ENCODE results near the gene ZNF333.

Gene ZNF333

DNA sequence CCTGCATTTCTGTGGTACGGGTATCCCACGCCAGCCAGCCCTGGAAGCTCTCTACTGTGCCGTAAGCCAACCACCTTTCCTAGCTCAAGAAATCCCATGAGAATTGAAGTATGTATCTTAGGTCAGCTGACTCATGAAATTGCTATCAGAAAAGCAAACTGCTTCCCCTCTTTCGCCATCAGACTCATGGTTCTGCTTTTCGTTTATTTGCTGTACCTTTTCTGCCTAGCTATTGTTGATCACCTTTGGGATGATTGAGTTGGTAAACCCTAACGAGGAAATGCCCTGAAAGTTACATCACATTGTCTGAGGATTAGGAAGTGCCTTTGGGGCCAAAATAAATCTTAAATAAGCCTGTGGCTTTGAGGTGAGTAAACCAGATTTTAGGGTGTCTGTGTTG lies 15.1 kb upstream of the ZNF333 start, which contains the start of gene ADGRE3:
TSS of gene ADGRE3 (minus strand) at position 81 of the 400 bp plus-strand sequence. CDS start at position 7, 74 bp downstream.
- 0% methylated on average over 3 of the region's 6 CpGs for WGBS (ENCODE audit: insufficient coverage)
- Histone ChIP-seq H3K4me3 (ENCODE audit: control insufficient read depth in 1 of 7, extremely low read depth in 1 of 7, insufficient read depth in 4 of 7, low read depth in 2 of 7, low read length in 6 of 7) (peak within 1 kb of the TSS in 2 of 7 experiments; percentile 42 to 57), H3K27ac (ENCODE audit: insufficient read depth in 1 of 2, low read depth in 1 of 2, low read length in 2 of 2, poor library complexity in 1 of 2, severe bottlenecking in 2 of 2) (no peak within 1 kb of the TSS), H3K36me3 (ENCODE audit: control insufficient read depth in 4 of 4, insufficient read depth in 4 of 4, low read length in 3 of 4) (no peaks in the 10 kb centered on the region), H3K4me1 (ENCODE audit: control extremely low read depth in 1 of 4, control insufficient read depth in 4 of 4, insufficient read depth in 4 of 4, low read length in 3 of 4) (peaks cover 0 to 17% (median 11%) of the 10 kb centered on the region in 4 experiments), H3K27me3 (replicated peaks in 2 of 5; ENCODE audit: control insufficient read depth in 4 of 5, insufficient read depth in 5 of 5, low read length in 4 of 5) (no peaks in the 10 kb centered on the region), H3K9me3 (ENCODE audit: control extremely low read depth in 1 of 5, control insufficient read depth in 4 of 5, insufficient read depth in 2 of 5, low read depth in 1 of 5, low read length in 4 of 5) (peaks cover 0 to 6% (median 5%) of the 10 kb centered on the region in 5 experiments)
- CTCF ChIA-PET = interaction anchor here (0.7 to 5.8 kb wide), 6 partner anchors 9 to 107 kb away, joined by 3 to 32 read pairs (median 4); no protein-coding TSS in a partner anchor
- POLR2A ChIA-PET = interaction anchor here (1.0 to 1.4 kb wide), 2 partner anchors 9 to 156 kb away, joined by 3 to 4 read pairs; partner anchors contain the start of gene DNAJB1
- peak in 2 of 3 donors; percentile 70 to 75 for DNase-seq

- Histone ChIP-seq H3K27ac (ENCODE audit: insufficient read depth in 1 of 2, low read depth in 1 of 2, low read length in 2 of 2, poor library complexity in 1 of 2, severe bottlenecking in 2 of 2) (no peak overlapping the region), H3K36me3 (ENCODE audit: control insufficient read depth in 4 of 4, insufficient read depth in 4 of 4, low read length in 3 of 4) (no peaks in the 10 kb centered on the region), H3K4me3 (ENCODE audit: control insufficient read depth in 1 of 7, extremely low read depth in 1 of 7, insufficient read depth in 4 of 7, low read depth in 2 of 7, low read length in 6 of 7) (no peak overlapping the region), H3K27me3 (replicated peaks in 2 of 5; ENCODE audit: control insufficient read depth in 4 of 5, insufficient read depth in 5 of 5, low read length in 4 of 5) (no peaks in the 10 kb centered on the region), H3K4me1 (ENCODE audit: control extremely low read depth in 1 of 4, control insufficient read depth in 4 of 4, insufficient read depth in 4 of 4, low read length in 3 of 4) (peaks cover 0 to 17% (median 11%) of the 10 kb centered on the region in 4 experiments), H3K9me3 (ENCODE audit: control extremely low read depth in 1 of 5, control insufficient read depth in 4 of 5, insufficient read depth in 2 of 5, low read depth in 1 of 5, low read length in 4 of 5) (no peaks in the 10 kb centered on the region)
- DNase-seq = no peak
- 97% methylated on average over 9 of the region's 10 CpGs for WGBS (ENCODE audit: insufficient coverage)
- CTCF ChIA-PET = interaction anchor here (1.0 to 5.8 kb wide), 4 partner anchors 9 to 104 kb away, joined by 3 to 32 read pairs (median 3); partner anchors contain the start of gene ZNF333
- POLR2A ChIA-PET = no interaction called here
Measured at GRCh38 chr19:14676762-14677161, 13.1 kb upstream of the ZNF333 start.

GRCh38 chr19:14677464-14677863 lies 12.4 kb upstream of the ZNF333 start:
- H3K27me3 ChIP-seq (replicated peaks in 2 of 5; ENCODE audit: control insufficient read depth in 4 of 5, insufficient read depth in 5 of 5, low read length in 4 of 5) = no peaks in the 10 kb centered on the region
- 100% methylated on average over 3 of the region's 6 CpGs for WGBS (ENCODE audit: insufficient coverage)
- no peak overlapping the region for H3K27ac ChIP-seq (ENCODE audit: insufficient read depth in 1 of 2, low read depth in 1 of 2, low read length in 2 of 2, poor library complexity in 1 of 2, severe bottlenecking in 2 of 2)
- POLR2A ChIA-PET = no interaction called here
- H3K9me3 ChIP-seq (ENCODE audit: control extremely low read depth in 1 of 5, control insufficient read depth in 4 of 5, insufficient read depth in 2 of 5, low read depth in 1 of 5, low read length in 4 of 5) = no peaks in the 10 kb centered on the region
- H3K36me3 ChIP-seq (ENCODE audit: control insufficient read depth in 4 of 4, insufficient read depth in 4 of 4, low read length in 3 of 4) = no peaks in the 10 kb centered on the region
- H3K4me1 ChIP-seq (ENCODE audit: control extremely low read depth in 1 of 4, control insufficient read depth in 4 of 4, insufficient read depth in 4 of 4, low read length in 3 of 4) = peaks cover 0 to 11% (median 7%) of the 10 kb centered on the region in 4 experiments
- no peak for DNase-seq
- CTCF ChIA-PET = interaction anchor here (1.1 to 5.8 kb wide), 2 partner anchors 8 to 12 kb away, joined by 3 to 32 read pairs; partner anchors contain the start of gene ZNF333
- no peak overlapping the region for H3K4me3 ChIP-seq (ENCODE audit: control insufficient read depth in 1 of 7, extremely low read depth in 1 of 7, insufficient read depth in 4 of 7, low read depth in 2 of 7, low read length in 6 of 7)

GRCh38 chr19:14678199-14678598 lies 11.6 kb upstream of the ZNF333 start:
- H3K4me1 ChIP-seq (ENCODE audit: control extremely low read depth in 1 of 4, control insufficient read depth in 4 of 4, insufficient read depth in 4 of 4, low read length in 3 of 4) = peaks cover under 1 to 11% (median 5%) of the 10 kb centered on the region in 4 experiments
- no peaks in the 10 kb centered on the region for H3K27me3 ChIP-seq (replicated peaks in 2 of 5; ENCODE audit: control insufficient read depth in 4 of 5, insufficient read depth in 5 of 5, low read length in 4 of 5)
- H3K4me3 ChIP-seq (ENCODE audit: control insufficient read depth in 1 of 7, extremely low read depth in 1 of 7, insufficient read depth in 4 of 7, low read depth in 2 of 7, low read length in 6 of 7) = no peak overlapping the region
- no peaks in the 10 kb centered on the region for H3K36me3 ChIP-seq (ENCODE audit: control insufficient read depth in 4 of 4, insufficient read depth in 4 of 4, low read length in 3 of 4)
- H3K9me3 ChIP-seq (ENCODE audit: control extremely low read depth in 1 of 5, control insufficient read depth in 4 of 5, insufficient read depth in 2 of 5, low read depth in 1 of 5, low read length in 4 of 5) = no peaks in the 10 kb centered on the region
- CTCF ChIA-PET = no interaction called here
- 90% methylated on average over 9 of the region's 9 CpGs for WGBS (ENCODE audit: insufficient coverage)
- no peak for DNase-seq
- no peak overlapping the region for H3K27ac ChIP-seq (ENCODE audit: insufficient read depth in 1 of 2, low read depth in 1 of 2, low read length in 2 of 2, poor library complexity in 1 of 2, severe bottlenecking in 2 of 2)
- POLR2A ChIA-PET = no interaction called here

- no CpG with 5 or more reads among the region's 2 CpGs for WGBS (ENCODE audit: insufficient coverage)
- no peaks in the 10 kb centered on the region for H3K9me3 ChIP-seq (ENCODE audit: control extremely low read depth in 1 of 5, control insufficient read depth in 4 of 5, insufficient read depth in 2 of 5, low read depth in 1 of 5, low read length in 4 of 5)
- peaks cover 0 to 19% (median 14%) of the 10 kb centered on the region in 4 experiments for H3K4me1 ChIP-seq (ENCODE audit: control extremely low read depth in 1 of 4, control insufficient read depth in 4 of 4, insufficient read depth in 4 of 4, low read length in 3 of 4)
- H3K27ac ChIP-seq (ENCODE audit: insufficient read depth in 1 of 2, low read depth in 1 of 2, low read length in 2 of 2, poor library complexity in 1 of 2, severe bottlenecking in 2 of 2) = no peak overlapping the region
- ChIA-PET CTCF (no interaction called here), POLR2A (no interaction called here)
- H3K4me3 ChIP-seq (ENCODE audit: control insufficient read depth in 1 of 7, extremely low read depth in 1 of 7, insufficient read depth in 4 of 7, low read depth in 2 of 7, low read length in 6 of 7) = no peak overlapping the region
- no peaks in the 10 kb centered on the region for H3K36me3 ChIP-seq (ENCODE audit: control insufficient read depth in 4 of 4, insufficient read depth in 4 of 4, low read length in 3 of 4)
- H3K27me3 ChIP-seq (replicated peaks in 2 of 5; ENCODE audit: control insufficient read depth in 4 of 5, insufficient read depth in 5 of 5, low read length in 4 of 5) = no peaks in the 10 kb centered on the region
- DNase-seq = no peak
Measured at GRCh38 chr19:14682084-14682483, 7.8 kb upstream of the ZNF333 start.

DNA sequence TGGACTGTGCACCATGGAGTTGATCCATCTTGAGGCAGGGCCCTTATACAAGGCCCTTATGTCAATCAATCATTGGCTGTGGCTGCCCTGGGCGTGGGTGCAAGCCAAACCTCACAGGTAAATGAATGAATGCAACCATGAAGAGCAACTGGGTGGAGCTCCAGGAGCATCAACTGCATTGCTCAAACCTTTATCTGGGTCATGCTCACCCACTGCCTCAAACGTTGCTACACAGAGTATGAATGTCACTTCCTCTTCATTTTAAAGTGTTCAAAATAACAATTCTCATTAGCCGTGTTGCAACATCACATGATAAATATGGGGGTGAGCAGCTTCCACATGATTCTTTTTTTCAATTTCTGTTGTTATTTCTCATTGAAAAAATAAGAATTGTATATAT lies 6.4 kb upstream of the ZNF333 start:
- DNase-seq = peak in 2 of 3 donors; percentile 67 to 75
- CTCF ChIA-PET = interaction anchor here (1.0 to 9.0 kb wide), 2 partner anchors 18 to 109 kb away, joined by 3 to 290 read pairs; partner anchors contain the start of gene NDUFB7
- no peak overlapping the region for H3K27ac ChIP-seq (ENCODE audit: insufficient read depth in 1 of 2, low read depth in 1 of 2, low read length in 2 of 2, poor library complexity in 1 of 2, severe bottlenecking in 2 of 2)
- 71% methylated on average over 1 of the region's 3 CpGs for WGBS (ENCODE audit: insufficient coverage)
- H3K36me3 ChIP-seq (ENCODE audit: control insufficient read depth in 4 of 4, insufficient read depth in 4 of 4, low read length in 3 of 4) = no peaks in the 10 kb centered on the region
- POLR2A ChIA-PET = interaction anchor here (0.6 to 1.0 kb wide), 2 partner anchors 9 to 95 kb away, joined by 3 read pairs; partner anchors contain the start of genes ADGRE2 and ADGRE3
- peaks cover under 1 to 19% (median 14%) of the 10 kb centered on the region in 4 experiments for H3K4me1 ChIP-seq (ENCODE audit: control extremely low read depth in 1 of 4, control insufficient read depth in 4 of 4, insufficient read depth in 4 of 4, low read length in 3 of 4)
- H3K9me3 ChIP-seq (ENCODE audit: control extremely low read depth in 1 of 5, control insufficient read depth in 4 of 5, insufficient read depth in 2 of 5, low read depth in 1 of 5, low read length in 4 of 5) = no peaks in the 10 kb centered on the region
- H3K27me3 ChIP-seq (replicated peaks in 2 of 5; ENCODE audit: control insufficient read depth in 4 of 5, insufficient read depth in 5 of 5, low read length in 4 of 5) = no peaks in the 10 kb centered on the region
- H3K4me3 ChIP-seq (ENCODE audit: control insufficient read depth in 1 of 7, extremely low read depth in 1 of 7, insufficient read depth in 4 of 7, low read depth in 2 of 7, low read length in 6 of 7) = no peak overlapping the region

DNA sequence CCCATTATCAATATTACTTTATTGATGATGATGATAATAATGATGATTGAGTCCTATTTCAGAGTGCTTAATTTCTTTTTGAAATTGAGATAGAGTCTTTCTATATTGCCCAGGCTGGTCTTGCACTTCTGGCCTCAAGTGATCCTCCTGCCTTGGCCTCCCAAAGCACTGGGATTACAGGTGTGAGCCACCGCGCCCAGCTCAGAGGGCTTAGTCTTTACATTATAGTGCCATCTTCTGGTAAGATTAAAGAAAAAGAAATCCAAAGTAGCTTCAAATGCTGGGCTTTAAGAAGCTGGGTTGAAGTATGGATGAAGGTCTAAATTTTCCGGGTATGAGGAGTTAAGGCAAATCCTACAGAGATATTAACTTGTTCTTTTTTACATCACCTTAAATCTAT lies 3.4 kb upstream of the ZNF333 start:
- H3K36me3 ChIP-seq (ENCODE audit: control insufficient read depth in 4 of 4, insufficient read depth in 4 of 4, low read length in 3 of 4) = no peaks in the 10 kb centered on the region
- H3K4me3 ChIP-seq (ENCODE audit: control insufficient read depth in 1 of 7, extremely low read depth in 1 of 7, insufficient read depth in 4 of 7, low read depth in 2 of 7, low read length in 6 of 7) = no peak overlapping the region
- H3K4me1 ChIP-seq (ENCODE audit: control extremely low read depth in 1 of 4, control insufficient read depth in 4 of 4, insufficient read depth in 4 of 4, low read length in 3 of 4) = peaks cover 5 to 39% (median 29%) of the 10 kb centered on the region in 4 experiments
- no peaks in the 10 kb centered on the region for H3K9me3 ChIP-seq (ENCODE audit: control extremely low read depth in 1 of 5, control insufficient read depth in 4 of 5, insufficient read depth in 2 of 5, low read depth in 1 of 5, low read length in 4 of 5)
- H3K27ac ChIP-seq (ENCODE audit: insufficient read depth in 1 of 2, low read depth in 1 of 2, low read length in 2 of 2, poor library complexity in 1 of 2, severe bottlenecking in 2 of 2) = no peak overlapping the region
- WGBS (ENCODE audit: insufficient coverage) = no CpG with 5 or more reads among the region's 3 CpGs
- peak in 2 of 3 donors; percentile 46 to 50 for DNase-seq
- CTCF ChIA-PET = interaction anchor here (0.9 to 9.0 kb wide), 16 partner anchors 7 to 183 kb away, joined by 3 to 290 read pairs (median 6); partner anchors contain the start of genes ADGRE3 and NDUFB7
- POLR2A ChIA-PET = interaction anchor here (1.2 to 1.8 kb wide), 2 partner anchors 112 to 114 kb away, joined by 3 to 10 read pairs; partner anchors contain the start of gene NDUFB7
- H3K27me3 ChIP-seq (replicated peaks in 2 of 5; ENCODE audit: control insufficient read depth in 4 of 5, insufficient read depth in 5 of 5, low read length in 4 of 5) = no peaks in the 10 kb centered on the region

Data from common myeloid progenitor, CD34-positive (primary cell).